Measurements from ENCODE around the gene WLS. TPM values are rescaled to one million over a fixed set of nuclear protein-coding genes. Genes with fewer than 3 reads are reported as not detected.
A peak's percentile ranks its signal among the peaks of the same experiment; 100 is the strongest.

Gene WLS
- total RNA-seq, 6 experiments from 2014 or later, result 9.3 to 36.0 (median 25.8) TPM

GRCh38 chr1:68276448-68276847 lies 44.1 kb upstream of the WLS start:
- ATAC-seq, result no peak

GRCh38 chr1:68273530-68273929 lies 41.2 kb upstream of the WLS start:
- DNase-seq (no peak), ATAC-seq (no peak)
- no peak overlapping the region for H3K27ac ChIP-seq
- no peaks in the 10 kb centered on the region for H3K27me3 ChIP-seq
- no peak for TF ChIP-seq POLR2A (IDR thresholded peaks at IDR 0.05)
- TF ChIP-seq, protein P1, sequence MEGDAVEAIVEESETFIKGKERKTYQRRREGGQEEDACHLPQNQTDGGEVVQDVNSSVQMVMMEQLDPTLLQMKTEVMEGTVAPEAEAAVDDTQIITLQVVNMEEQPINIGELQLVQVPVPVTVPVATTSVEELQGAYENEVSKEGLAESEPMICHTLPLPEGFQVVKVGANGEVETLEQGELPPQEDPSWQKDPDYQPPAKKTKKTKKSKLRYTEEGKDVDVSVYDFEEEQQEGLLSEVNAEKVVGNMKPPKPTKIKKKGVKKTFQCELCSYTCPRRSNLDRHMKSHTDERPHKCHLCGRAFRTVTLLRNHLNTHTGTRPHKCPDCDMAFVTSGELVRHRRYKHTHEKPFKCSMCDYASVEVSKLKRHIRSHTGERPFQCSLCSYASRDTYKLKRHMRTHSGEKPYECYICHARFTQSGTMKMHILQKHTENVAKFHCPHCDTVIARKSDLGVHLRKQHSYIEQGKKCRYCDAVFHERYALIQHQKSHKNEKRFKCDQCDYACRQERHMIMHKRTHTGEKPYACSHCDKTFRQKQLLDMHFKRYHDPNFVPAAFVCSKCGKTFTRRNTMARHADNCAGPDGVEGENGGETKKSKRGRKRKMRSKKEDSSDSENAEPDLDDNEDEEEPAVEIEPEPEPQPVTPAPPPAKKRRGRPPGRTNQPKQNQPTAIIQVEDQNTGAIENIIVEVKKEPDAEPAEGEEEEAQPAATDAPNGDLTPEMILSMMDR (IDR thresholded peaks at IDR 0.05), result no peak
- WGBS (ENCODE audit: insufficient coverage, low coverage, low lambda C conversion rate, missing lambda C conversion rate), result 64% methylated on average over 4 of the region's 4 CpGs
- H3K4me3 ChIP-seq, result no peak overlapping the region
- intact Hi-C loops (cut with DNase I), result no loop called here
- no peaks in the 10 kb centered on the region for H3K9me3 ChIP-seq
- H3K4me1 ChIP-seq, result no peaks in the 10 kb centered on the region
- no peaks in the 10 kb centered on the region for H3K36me3 ChIP-seq

More at GRCh38 chr1:68276448-68276847, 44.1 kb upstream of the WLS start:
- Histone ChIP-seq H3K36me3 (no peaks in the 10 kb centered on the region), H3K9me3 (no peaks in the 10 kb centered on the region), H3K4me3 (no peak overlapping the region), H3K27ac (no peak overlapping the region), H3K4me1 (no peaks in the 10 kb centered on the region), H3K27me3 (no peaks in the 10 kb centered on the region)
- TF ChIP-seq POLR2A (IDR thresholded peaks at IDR 0.05), result no peak
- TF ChIP-seq, protein P1 (IDR thresholded peaks at IDR 0.05), result no peak
- DNase-seq, result no peak
- intact Hi-C loops (cut with DNase I), result no loop called here
- 30% methylated on average over 1 of the region's 2 CpGs for WGBS (ENCODE audit: insufficient coverage, low coverage, low lambda C conversion rate, missing lambda C conversion rate)

- Histone ChIP-seq H3K4me1 (no peaks in the 10 kb centered on the region), H3K27me3 (no peaks in the 10 kb centered on the region), H3K9me3 (no peaks in the 10 kb centered on the region), H3K4me3 (no peak overlapping the region), H3K27ac (no peak overlapping the region), H3K36me3 (no peaks in the 10 kb centered on the region)
- no peak for DNase-seq
- WGBS (ENCODE audit: insufficient coverage, low coverage, low lambda C conversion rate, missing lambda C conversion rate), result 66% methylated on average over 5 of the region's 5 CpGs
- intact Hi-C loops (cut with DNase I), result no loop called here
- no peak for ATAC-seq
- TF ChIP-seq, protein P1 (IDR thresholded peaks at IDR 0.05), result no peak
- TF ChIP-seq POLR2A (IDR thresholded peaks at IDR 0.05), result no peak
Measured at GRCh38 chr1:68271596-68271995, 39.3 kb upstream of the WLS start.

DNA sequence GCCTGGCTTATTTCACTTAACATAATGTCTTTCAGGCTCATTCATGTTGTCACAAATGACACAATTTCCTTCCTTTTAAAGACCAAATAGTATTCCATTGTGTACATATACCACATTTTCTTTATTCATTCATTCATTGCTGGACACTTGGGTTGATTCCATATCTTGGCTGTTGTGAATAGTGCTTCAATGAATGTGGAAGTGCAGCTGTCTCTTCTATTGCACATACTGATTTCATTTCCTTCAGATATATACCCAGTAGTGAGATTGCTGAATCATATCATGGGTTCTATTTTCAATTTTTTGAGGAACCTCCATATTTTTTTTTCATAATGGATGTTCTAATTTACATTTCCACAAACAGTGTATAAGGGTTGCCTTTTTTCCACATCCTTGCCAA lies 38.6 kb upstream of the WLS start:
- intact Hi-C loops (cut with DNase I), result no loop called here
- DNase-seq (no peak), ATAC-seq (peak in 1 of 4 donors; percentile 22)
- Histone ChIP-seq H3K4me1 (no peaks in the 10 kb centered on the region), H3K36me3 (no peaks in the 10 kb centered on the region), H3K9me3 (no peaks in the 10 kb centered on the region), H3K4me3 (no peak overlapping the region), H3K27ac (no peak overlapping the region), H3K27me3 (no peaks in the 10 kb centered on the region)
- TF ChIP-seq, protein P1 (IDR thresholded peaks at IDR 0.05), result no peak
- no peak for TF ChIP-seq POLR2A (IDR thresholded peaks at IDR 0.05)
